ENCODE data around the gene FANCC. TPM values are rescaled to one million over a fixed set of nuclear protein-coding genes. Genes with fewer than 3 reads are reported as not detected.

FANCC gene

GRCh38 chr9:95049761-95050160 is 267.7 kb downstream of the FANCC start:
- no peak overlapping the region for H3K18ac ChIP-seq (ENCODE audit: low read depth in 1 of 2, low read length in 2 of 2)
- no peak overlapping the region for H2AFZ ChIP-seq (ENCODE audit: low read depth, low read length)
- H3K27me3 ChIP-seq (ENCODE audit: control insufficient read depth in 1 of 2, insufficient read depth in 1 of 2, low read length in 2 of 2), result no peaks in the 10 kb centered on the region
- peak overlapping the region; percentile 85 for H3K9ac ChIP-seq (ENCODE audit: low read length)
- H4K91ac ChIP-seq (ENCODE audit: low read length), result no peak overlapping the region
- H3K4me2 ChIP-seq (ENCODE audit: low read length, poor library complexity, severe bottlenecking), result peak overlapping the region; percentile 13
- H2AK5ac ChIP-seq (ENCODE audit: low read length, severe bottlenecking), result no peak overlapping the region
- 78% methylated on average over 5 of the region's 6 CpGs for WGBS
- H3K79me1 ChIP-seq (replicated peaks; ENCODE audit: low read length, poor library complexity, severe bottlenecking), result peaks cover 3% of the 10 kb centered on the region
- no peak overlapping the region for H3K27ac ChIP-seq (ENCODE audit: low read length, poor library complexity, severe bottlenecking)
- H3K36me3 ChIP-seq (ENCODE audit: control insufficient read depth in 1 of 2, insufficient read depth in 2 of 2, low read depth in 1 of 2, low read length in 2 of 2), result peaks cover 5 to 11% of the 10 kb centered on the region in 2 experiments
- no peak overlapping the region for H2BK5ac ChIP-seq (ENCODE audit: low read depth, low read length, poor library complexity, severe bottlenecking)
- H3K14ac ChIP-seq (ENCODE audit: low read length in 2 of 2), result no peak overlapping the region
- no peak overlapping the region for H2BK120ac ChIP-seq (ENCODE audit: low read depth, low read length)
- H2BK12ac ChIP-seq (ENCODE audit: low read length in 2 of 2), result no peak overlapping the region
- no peak overlapping the region for H2BK15ac ChIP-seq (ENCODE audit: low read depth, poor library complexity, severe bottlenecking)
- H3K4me3 ChIP-seq (ENCODE audit: insufficient read depth in 1 of 2, low read depth in 1 of 2, low read length in 2 of 2), result no peak overlapping the region
- H3K4me1 ChIP-seq (ENCODE audit: control insufficient read depth, insufficient read depth, low read depth, low read length), result peaks cover 11% of the 10 kb centered on the region
- no peak overlapping the region for H3K23ac ChIP-seq (ENCODE audit: low read length in 2 of 2)
- no peak overlapping the region for H4K8ac ChIP-seq (ENCODE audit: low read length)
- H3K4ac ChIP-seq (ENCODE audit: low read depth in 1 of 2, low read length in 2 of 2), result no peak overlapping the region
- no peaks in the 10 kb centered on the region for H3K9me3 ChIP-seq (ENCODE audit: control insufficient read depth, low read length)
- DNase-seq, result no peak

Small RNA genes within 50 kb of the gene (small RNA-seq; reads per million reads assigned to genes)
- gene MIR23B (ENCODE audit: low read depth), result 2,435 reads per million, percentile 98 among the genes with 10 or more reads in this experiment
- gene MIR27B (ENCODE audit: low read depth), result 77,645 reads per million, percentile 100 among the genes with 10 or more reads in this experiment
- not detected for gene MIR3074 (ENCODE audit: low read depth)
- not detected for gene MIR6081 (ENCODE audit: low read depth)
- 19.0 reads per million, percentile 86 among the genes with 10 or more reads in this experiment for gene RNA5SP288 (ENCODE audit: low read depth)

All from mesenchymal stem cell (in vitro differentiated cells and primary cell).